ENCODE data around the gene SAP30BP.

The SAP30BP gene

GRCh38 chr17:75755990-75756389 lies 88.9 kb downstream of the SAP30BP start:
- H3K36me3 ChIP-seq (ENCODE audit: low read length), result no peaks in the 10 kb centered on the region
- no peaks in the 10 kb centered on the region for H3K9me3 ChIP-seq (ENCODE audit: insufficient read depth, low read length)
- no peak overlapping the region for H3K4me2 ChIP-seq (ENCODE audit: low read depth, low read length, poor library complexity, severe bottlenecking)

GRCh38 chr17:75756451-75757085 lies 89.4 kb downstream of the SAP30BP start:
- Histone ChIP-seq H3F3A (ENCODE audit: insufficient read depth) (peaks cover 4% of the 10 kb centered on the region; the same call in 1 of the 2 replicates), H3K9ac (ENCODE audit: low read length) (no peak overlapping the region), H3K9me3 (ENCODE audit: insufficient read depth, low read length) (no peaks in the 10 kb centered on the region), H3K79me2 (ENCODE audit: insufficient read depth, low read length) (no peaks in the 10 kb centered on the region), H4K20me1 (ENCODE audit: low read depth, low read length) (no peaks in the 10 kb centered on the region), H3K4me3 (ENCODE audit: insufficient read depth, low read length, poor library complexity, severe bottlenecking) (no peak overlapping the region), H3K4me2 (ENCODE audit: low read depth, low read length, poor library complexity, severe bottlenecking) (no peak overlapping the region), H3K9me2 (replicated peaks; ENCODE audit: insufficient read depth, low read length) (no peaks in the 10 kb centered on the region), H3K27me3 (ENCODE audit: low read length) (no peaks in the 10 kb centered on the region), H3K27ac (ENCODE audit: low read depth, low read length) (no peak overlapping the region), H2AFZ (ENCODE audit: low read depth, low read length, severe bottlenecking) (no peak overlapping the region), H3K36me3 (ENCODE audit: low read length) (no peaks in the 10 kb centered on the region)
- TF ChIP-seq EZH2phosphoT487 (conservative IDR thresholded peaks at IDR 0.05; ENCODE audit: low read length), result no peak
- no peak for TF ChIP-seq CTCF (IDR thresholded peaks at IDR 0.05; ENCODE audit: insufficient read depth, low read length, poor library complexity, severe bottlenecking)

More at GRCh38 chr17:75755990-75756389, 88.9 kb downstream of the SAP30BP start:
- no peak overlapping the region for H3K27ac ChIP-seq (ENCODE audit: low read depth, low read length)
- H3K27me3 ChIP-seq (ENCODE audit: low read length), result no peaks in the 10 kb centered on the region
- no peaks in the 10 kb centered on the region for H3K9me2 ChIP-seq (replicated peaks; ENCODE audit: insufficient read depth, low read length)
- H3K79me2 ChIP-seq (ENCODE audit: insufficient read depth, low read length), result no peaks in the 10 kb centered on the region
- H2AFZ ChIP-seq (ENCODE audit: low read depth, low read length, severe bottlenecking), result no peak overlapping the region
- peaks cover 4% of the 10 kb centered on the region; the same call in 1 of the 2 replicates for H3F3A ChIP-seq (ENCODE audit: insufficient read depth)
- no peaks in the 10 kb centered on the region for H4K20me1 ChIP-seq (ENCODE audit: low read depth, low read length)
- H3K4me3 ChIP-seq (ENCODE audit: insufficient read depth, low read length, poor library complexity, severe bottlenecking), result no peak overlapping the region
- no peak for TF ChIP-seq EZH2phosphoT487 (conservative IDR thresholded peaks at IDR 0.05; ENCODE audit: low read length)
- no peak for TF ChIP-seq CTCF (IDR thresholded peaks at IDR 0.05; ENCODE audit: insufficient read depth, low read length, poor library complexity, severe bottlenecking)
- H3K9ac ChIP-seq (ENCODE audit: low read length), result no peak overlapping the region

- TF ChIP-seq CTCF (IDR thresholded peaks at IDR 0.05; ENCODE audit: insufficient read depth, low read length, poor library complexity, severe bottlenecking) (no peak), EZH2phosphoT487 (conservative IDR thresholded peaks at IDR 0.05; ENCODE audit: low read length) (no peak)
- Histone ChIP-seq H3K27me3 (ENCODE audit: low read length) (no peaks in the 10 kb centered on the region), H2AFZ (ENCODE audit: low read depth, low read length, severe bottlenecking) (no peak overlapping the region), H3K79me2 (ENCODE audit: insufficient read depth, low read length) (no peaks in the 10 kb centered on the region), H4K20me1 (ENCODE audit: low read depth, low read length) (no peaks in the 10 kb centered on the region), H3K4me3 (ENCODE audit: insufficient read depth, low read length, poor library complexity, severe bottlenecking) (no peak overlapping the region), H3F3A (ENCODE audit: insufficient read depth) (peaks cover 4% of the 10 kb centered on the region; the same call in 1 of the 2 replicates), H3K9ac (ENCODE audit: low read length) (no peak overlapping the region), H3K27ac (ENCODE audit: low read depth, low read length) (no peak overlapping the region), H3K9me3 (ENCODE audit: insufficient read depth, low read length) (no peaks in the 10 kb centered on the region), H3K9me2 (replicated peaks; ENCODE audit: insufficient read depth, low read length) (no peaks in the 10 kb centered on the region), H3K36me3 (ENCODE audit: low read length) (no peaks in the 10 kb centered on the region), H3K4me2 (ENCODE audit: low read depth, low read length, poor library complexity, severe bottlenecking) (no peak overlapping the region)
These were observed 90.0 kb downstream of the SAP30BP start for GRCh38 chr17:75757086-75757681.

Measured in SU-DHL-6 (cell line).